Nephron progenitor cell (in vitro differentiated cells): ENCODE data around the gene FSTL3.
"Not testable (repeated sequence)": the region's sequence is repeated elsewhere in the genome, so short reads cannot be mapped to it uniquely, and the experiment has no call there.

Source experiments
- DNase-seq: peaks from one replicate; pipeline ENCODE4 v3.0.0; 2021
- H3K27ac Mint-ChIP-seq: 2 replicates; pipeline ENCODE4 v1.8.0; 2021; ENCODE audit warnings: mild to moderate bottlenecking, moderate library complexity, mixed read lengths
- H3K27me3 Mint-ChIP-seq: 2 replicates; pipeline ENCODE4 v1.8.0; 2021; ENCODE audit warnings: mild to moderate bottlenecking, low read depth, mixed read lengths; ENCODE audit not compliant: poor library complexity
- H3K36me3 Mint-ChIP-seq: 2 replicates; pipeline ENCODE4 v1.8.0; 2021; ENCODE audit warnings: low read depth, mixed read lengths
- H3K4me1 Mint-ChIP-seq: 2 replicates; pipeline ENCODE4 v1.8.0; 2021; ENCODE audit warnings: mixed read lengths
- H3K4me3 Mint-ChIP-seq: 2 replicates; pipeline ENCODE4 v1.8.0; 2021; ENCODE audit warnings: mild to moderate bottlenecking, moderate library complexity, mixed read lengths
- H3K9me3 Mint-ChIP-seq: 2 replicates; pipeline ENCODE4 v1.8.0; 2021; ENCODE audit warnings: mild to moderate bottlenecking, moderate library complexity, mixed read lengths
- TF ChIP-seq, protein P1 (sequence below): fragments of 200-600 bp; sonication (generic); IDR thresholded peaks from 2 replicates; pipeline ENCODE4 v1.5.0; 2021; ENCODE audit warnings: antibody characterized with exemption

FSTL3 gene

DNA sequence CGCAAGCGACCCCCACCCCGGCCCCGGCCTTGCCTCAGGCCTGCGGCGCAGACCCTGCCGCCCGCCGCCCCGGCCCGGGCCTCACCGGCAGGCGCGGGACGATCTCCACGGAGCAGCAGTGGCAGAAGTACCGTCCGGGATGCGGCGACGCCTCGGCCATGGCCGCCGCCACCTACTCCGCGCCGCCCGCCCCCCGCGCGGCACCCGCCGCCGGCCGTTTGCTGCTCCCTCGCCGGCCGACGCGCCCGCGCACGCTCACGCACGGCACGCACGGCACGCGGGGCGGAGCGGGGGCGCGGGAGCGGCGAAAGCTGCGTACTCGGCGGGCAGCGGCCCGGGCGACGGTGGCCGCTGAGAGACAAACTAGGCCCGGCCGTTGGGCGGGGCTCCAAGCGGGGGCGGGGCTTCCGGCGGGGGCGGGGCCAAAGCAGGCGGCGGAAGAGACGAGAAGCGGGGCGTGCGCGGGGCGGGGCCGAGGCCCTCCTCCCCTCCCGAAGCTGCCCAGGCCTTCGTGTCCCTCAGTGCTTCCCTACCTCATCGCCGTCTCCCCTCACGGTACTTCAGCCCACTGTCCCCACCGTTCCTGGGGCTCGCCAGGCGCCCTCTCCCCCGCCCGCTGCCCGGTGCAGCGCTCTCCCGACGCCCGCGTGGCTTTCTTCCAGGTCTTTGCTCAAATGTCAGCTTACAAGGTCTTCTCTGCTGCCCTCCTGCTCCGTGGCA is 13.1 kb upstream of the FSTL3 start, which contains the start of gene RNF126:
TSS of gene RNF126 (minus strand) at position 253 of the 720 bp plus-strand sequence. CDS start at position 160, 93 bp downstream.
- peaks cover 4% of the 10 kb centered on the region for H3K27me3 Mint-ChIP-seq
- H3K4me1 Mint-ChIP-seq, result peaks cover 24% of the 10 kb centered on the region
- H3K9me3 Mint-ChIP-seq, result peaks cover 11% of the 10 kb centered on the region
- H3K4me3 Mint-ChIP-seq, result peak within 1 kb of the TSS; percentile 80
- H3K27ac Mint-ChIP-seq, result no peak within 1 kb of the TSS
- H3K36me3 Mint-ChIP-seq, result no peaks in the 10 kb centered on the region
- TF ChIP-seq, protein P1, sequence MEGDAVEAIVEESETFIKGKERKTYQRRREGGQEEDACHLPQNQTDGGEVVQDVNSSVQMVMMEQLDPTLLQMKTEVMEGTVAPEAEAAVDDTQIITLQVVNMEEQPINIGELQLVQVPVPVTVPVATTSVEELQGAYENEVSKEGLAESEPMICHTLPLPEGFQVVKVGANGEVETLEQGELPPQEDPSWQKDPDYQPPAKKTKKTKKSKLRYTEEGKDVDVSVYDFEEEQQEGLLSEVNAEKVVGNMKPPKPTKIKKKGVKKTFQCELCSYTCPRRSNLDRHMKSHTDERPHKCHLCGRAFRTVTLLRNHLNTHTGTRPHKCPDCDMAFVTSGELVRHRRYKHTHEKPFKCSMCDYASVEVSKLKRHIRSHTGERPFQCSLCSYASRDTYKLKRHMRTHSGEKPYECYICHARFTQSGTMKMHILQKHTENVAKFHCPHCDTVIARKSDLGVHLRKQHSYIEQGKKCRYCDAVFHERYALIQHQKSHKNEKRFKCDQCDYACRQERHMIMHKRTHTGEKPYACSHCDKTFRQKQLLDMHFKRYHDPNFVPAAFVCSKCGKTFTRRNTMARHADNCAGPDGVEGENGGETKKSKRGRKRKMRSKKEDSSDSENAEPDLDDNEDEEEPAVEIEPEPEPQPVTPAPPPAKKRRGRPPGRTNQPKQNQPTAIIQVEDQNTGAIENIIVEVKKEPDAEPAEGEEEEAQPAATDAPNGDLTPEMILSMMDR, result no peak
- DNase-seq, result peak; percentile 90

GRCh38 chr19:663682-664117 is 12.5 kb upstream of the FSTL3 start:
- H3K4me1 Mint-ChIP-seq, result peaks cover 24% of the 10 kb centered on the region
- H3K9me3 Mint-ChIP-seq, result peaks cover 17% of the 10 kb centered on the region
- peaks cover 4% of the 10 kb centered on the region for H3K27me3 Mint-ChIP-seq
- H3K4me3 Mint-ChIP-seq, result peak overlapping the region; percentile 80
- no peak overlapping the region for H3K27ac Mint-ChIP-seq
- no peaks in the 10 kb centered on the region for H3K36me3 Mint-ChIP-seq
- no peak for DNase-seq
- TF ChIP-seq, protein P1, result no peak

DNA sequence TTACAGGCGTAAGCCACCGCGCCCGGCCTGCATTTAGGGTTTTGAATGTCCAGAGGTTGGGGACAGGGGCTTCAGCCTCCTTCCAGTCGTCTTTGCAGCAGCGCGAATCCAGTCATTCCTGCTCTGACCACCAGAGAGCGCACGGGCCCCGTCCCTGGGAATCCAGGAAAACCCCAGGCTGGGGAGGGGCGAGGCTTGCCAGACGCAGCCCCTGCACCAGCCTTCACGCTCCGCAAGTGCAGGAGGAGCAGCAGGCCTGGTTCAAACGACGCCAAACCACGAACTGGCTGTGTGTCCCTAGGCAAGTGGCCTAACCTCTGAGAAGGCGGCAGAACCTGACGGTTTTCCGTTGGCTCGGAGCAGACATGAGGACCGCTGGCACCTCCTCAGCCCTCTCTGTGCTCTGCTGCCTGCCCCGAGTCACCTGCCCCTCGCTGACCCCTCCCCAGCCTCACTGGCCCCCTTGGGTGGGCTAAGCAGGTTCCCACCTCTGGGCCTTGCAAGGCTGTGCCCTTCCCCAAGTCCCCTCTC is 11.2 kb upstream of the FSTL3 start:
- H3K9me3 Mint-ChIP-seq, result peaks cover 24% of the 10 kb centered on the region
- H3K27ac Mint-ChIP-seq, result no peak overlapping the region
- peaks cover 4% of the 10 kb centered on the region for H3K27me3 Mint-ChIP-seq
- no peaks in the 10 kb centered on the region for H3K36me3 Mint-ChIP-seq
- TF ChIP-seq, protein P1, result peak; percentile 90
- peak; percentile 97 for DNase-seq
- H3K4me3 Mint-ChIP-seq, result peak overlapping the region; percentile 56
- peaks cover 18% of the 10 kb centered on the region for H3K4me1 Mint-ChIP-seq

GRCh38 chr19:666985-667573 is 9.1 kb upstream of the FSTL3 start:
- H3K9me3 Mint-ChIP-seq, result peaks cover 24% of the 10 kb centered on the region
- H3K4me1 Mint-ChIP-seq, H3K27ac Mint-ChIP-seq, H3K27me3 Mint-ChIP-seq, H3K4me3 Mint-ChIP-seq, DNase-seq, H3K36me3 Mint-ChIP-seq: not testable (repeated sequence)

GRCh38 chr19:668675-669434 is 7.3 kb upstream of the FSTL3 start:
- not testable (repeated sequence) for DNase-seq, H3K4me1 Mint-ChIP-seq, H3K27ac Mint-ChIP-seq, H3K4me3 Mint-ChIP-seq, H3K27me3 Mint-ChIP-seq, H3K36me3 Mint-ChIP-seq
- peaks cover 24% of the 10 kb centered on the region for H3K9me3 Mint-ChIP-seq

GRCh38 chr19:670609-671075 is 5.5 kb upstream of the FSTL3 start:
- TF ChIP-seq, protein P1, result no peak
- no peak overlapping the region for H3K27ac Mint-ChIP-seq
- peaks cover 13% of the 10 kb centered on the region for H3K27me3 Mint-ChIP-seq
- H3K4me1 Mint-ChIP-seq, result peaks cover 15% of the 10 kb centered on the region
- H3K36me3 Mint-ChIP-seq, result no peaks in the 10 kb centered on the region
- DNase-seq, result no peak
- no peak overlapping the region for H3K4me3 Mint-ChIP-seq
- peaks cover 24% of the 10 kb centered on the region for H3K9me3 Mint-ChIP-seq
